Transverse colon (tissue), 4 donors: ENCODE results near the gene ANKAR. TPM values are rescaled to one million over a fixed set of nuclear protein-coding genes. Genes with fewer than 3 reads are reported as not detected.

Source experiments
- DNase-seq: peaks from one replicate; pipeline ENCODE4 v3.0.0-alpha.2; 2019
- H3K27ac ChIP-seq, 4 donors: fragments of 200-600 bp; sonication (generic); 2 replicates each; pipeline ENCODE4 v1.5.1; 2016 to 2018; ENCODE audit warnings: inconsistent platforms in 4 of 4
- H3K27me3 ChIP-seq: fragments of 200-600 bp; sonication (generic); 2 replicates; pipeline ENCODE4 v1.5.1; 2017; ENCODE audit warnings: inconsistent platforms
- H3K36me3 ChIP-seq, 4 donors: fragments of 200-600 bp; sonication (generic); 2 replicates each; pipeline ENCODE4 v1.5.1; 2017 to 2019; ENCODE audit warnings: inconsistent platforms in 4 of 4
- H3K4me1 ChIP-seq, 4 donors: fragments of 200-600 bp; sonication (generic); 2 replicates each; pipeline ENCODE4 v1.5.1; 2017 to 2020; ENCODE audit warnings: inconsistent platforms in 4 of 4
- H3K4me3 ChIP-seq, 4 donors: fragments of 200-600 bp; sonication (generic); 1 replicate in 1 of 4; 2 replicates in 3 of 4; pipeline versions ENCODE4 v1.5.1 to v1.6.1; 2017 to 2019; ENCODE audit warnings: inconsistent platforms in 4 of 4
- H3K9me3 ChIP-seq, 2 donors: fragments of 200-600 bp; sonication (generic); 2 replicates each; pipeline ENCODE4 v1.5.1; 2017 to 2019; ENCODE audit warnings: inconsistent platforms in 2 of 2
- EP300 ChIP-seq: sonication (generic); formaldehyde crosslinking; IDR thresholded peaks from one replicate; pipeline ENCODE4 v1.6.1; 2017; ENCODE audit warnings: antibody characterized with exemption, low read depth
- POLR2A ChIP-seq: fragments of 450-650 bp; IDR thresholded peaks from one replicate; pipeline ENCODE4 v1.6.1; 2016; ENCODE audit warnings: antibody characterized with exemption, mild to moderate bottlenecking, moderate library complexity
- POLR2AphosphoS5 ChIP-seq, 3 donors: sonication (generic); formaldehyde crosslinking; IDR thresholded peaks; one replicate each; pipeline ENCODE4 v1.6.1; 2016; ENCODE audit warnings: antibody characterized with exemption in 3 of 3
- in situ Hi-C, 4 donors: fragments of 200-750 bp; cut with MboI; loops; one replicate each; pipeline versions ENCODE4 v1.15.0 to v1.15.1; 2017; ENCODE audit warnings: low sequenced_read_pairs in 3 of 4, low pct_ligation_motif_present in 1 of 4, low pct_unique_long_range_greater_than_20kb in 1 of 4
- intact Hi-C: fragments of 100-400 bp; cut with DNase I; formaldehyde crosslinking; loops from one replicate; pipeline ENCODE4 v1.15.1; 2023; ENCODE audit warnings: low total_unique reads
- total RNA-seq, 4 donors: library from RNA; depleted of rRNA; stranded (reverse); fragments of >200 nt; gene quantifications; one replicate each; pipeline ENCODE4 v1.1.0, GENCODE V29; 2016
- TF ChIP-seq, protein P1 (sequence below), 5 experiments: fragments of 200-600 bp in 3 of 5; fragments of 450-650 bp in 2 of 5; sonication (generic) in 3 of 5; IDR thresholded peaks; 1 replicate in 2 of 5; 2 replicates in 3 of 5; pipeline ENCODE4 v1.5.1; 2016 to 2017; ENCODE audit warnings: antibody characterized with exemption in 5 of 5, inconsistent platforms in 3 of 5, mild to moderate bottlenecking in 2 of 5, moderate library complexity in 1 of 5

The ANKAR gene
- total RNA-seq, 4 donors from 2014 or later, result 6.0 to 25.7 (median 16.3) TPM

DNA sequence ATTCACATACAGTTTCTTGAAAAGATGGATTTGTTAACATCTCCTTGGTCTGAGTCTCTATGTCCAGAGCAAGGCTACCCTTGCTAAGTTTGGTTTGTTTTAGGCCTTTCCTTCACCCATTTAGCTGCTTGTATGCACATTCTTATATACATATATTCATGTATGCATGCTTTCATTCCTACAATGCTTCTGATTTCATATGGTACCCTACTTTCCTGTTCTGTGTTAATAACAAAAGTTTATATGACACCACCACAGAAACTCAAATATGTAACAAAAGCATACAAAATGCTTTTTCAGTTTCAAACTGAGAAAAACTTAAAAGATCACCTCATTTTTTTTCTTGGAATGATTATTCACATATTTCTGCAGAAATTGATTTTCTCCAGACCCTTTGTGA, 48.7 kb downstream of the ANKAR start:
- no peak for TF ChIP-seq EP300
- TF ChIP-seq, protein P1, sequence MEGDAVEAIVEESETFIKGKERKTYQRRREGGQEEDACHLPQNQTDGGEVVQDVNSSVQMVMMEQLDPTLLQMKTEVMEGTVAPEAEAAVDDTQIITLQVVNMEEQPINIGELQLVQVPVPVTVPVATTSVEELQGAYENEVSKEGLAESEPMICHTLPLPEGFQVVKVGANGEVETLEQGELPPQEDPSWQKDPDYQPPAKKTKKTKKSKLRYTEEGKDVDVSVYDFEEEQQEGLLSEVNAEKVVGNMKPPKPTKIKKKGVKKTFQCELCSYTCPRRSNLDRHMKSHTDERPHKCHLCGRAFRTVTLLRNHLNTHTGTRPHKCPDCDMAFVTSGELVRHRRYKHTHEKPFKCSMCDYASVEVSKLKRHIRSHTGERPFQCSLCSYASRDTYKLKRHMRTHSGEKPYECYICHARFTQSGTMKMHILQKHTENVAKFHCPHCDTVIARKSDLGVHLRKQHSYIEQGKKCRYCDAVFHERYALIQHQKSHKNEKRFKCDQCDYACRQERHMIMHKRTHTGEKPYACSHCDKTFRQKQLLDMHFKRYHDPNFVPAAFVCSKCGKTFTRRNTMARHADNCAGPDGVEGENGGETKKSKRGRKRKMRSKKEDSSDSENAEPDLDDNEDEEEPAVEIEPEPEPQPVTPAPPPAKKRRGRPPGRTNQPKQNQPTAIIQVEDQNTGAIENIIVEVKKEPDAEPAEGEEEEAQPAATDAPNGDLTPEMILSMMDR (IDR thresholded peaks at IDR 0.05), result no peak
- TF ChIP-seq POLR2A, result no peak
- TF ChIP-seq POLR2AphosphoS5 (IDR thresholded peaks at IDR 0.05), result no peak
- in situ Hi-C loops, result no loop called here
- intact Hi-C loops, result no loop called here
- H3K9me3 ChIP-seq, result no peaks in the 10 kb centered on the region
- no peak for DNase-seq
- H3K27ac ChIP-seq, result no peak overlapping the region
- H3K27me3 ChIP-seq, result no peaks in the 10 kb centered on the region
- H3K36me3 ChIP-seq, result no peaks in the 10 kb centered on the region
- no peak overlapping the region for H3K4me3 ChIP-seq
- H3K4me1 ChIP-seq, result no peaks in the 10 kb centered on the region

Other genes starting within 250 kb of the ANKAR start
- gene WDR75, start 233.2 kb upstream of the ANKAR start, total RNA-seq, result 10 to 100 TPM; 11.1 to 38.1 (median 25.2) TPM
- gene SLC40A1, start 93.9 kb upstream of the ANKAR start, total RNA-seq, result 100 to 1,000 TPM in 2 of 4 donors, 10 to 100 TPM in 2; 26.3 to 345 (median 186) TPM
- 10 to 100 TPM; 11.3 to 35.2 (median 20.2) TPM for gene ASNSD1, start 13.2 kb upstream of the ANKAR start, total RNA-seq
- gene OSGEPL1, start 88.1 kb downstream of the ANKAR start, total RNA-seq, result 10 to 100 TPM in 1 of 4 donors, 1 to 10 TPM in 2, not detected in 1; 2.7 to 14.7 (median 5.1) TPM
- gene ORMDL1, start 109.7 kb downstream of the ANKAR start, total RNA-seq, result 100 to 1,000 TPM in 1 of 4 donors, 10 to 100 TPM in 3; 27.5 to 133 (median 86.5) TPM
- gene PMS1, start 109.8 kb downstream of the ANKAR start, total RNA-seq, result 10 to 100 TPM in 2 of 4 donors, 1 to 10 TPM in 2; 5.2 to 19.1 (median 9.7) TPM